ENCODE results near the gene NRF1. TPM values are rescaled to one million over a fixed set of nuclear protein-coding genes. Genes with fewer than 3 reads are reported as not detected.

The NRF1 gene
- total and polyA plus RNA-seq, 2 of the 8 experiments (the other 6 are each of a cell fraction or from before 2014, with no cell fraction given): 18.2 to 21.4 TPM

GRCh38 chr7:129667116-129667515 is 55.6 kb downstream of the NRF1 start:
- no peak overlapping the region for H3K18ac ChIP-seq (ENCODE audit: extremely low read depth, low read length)
- H3K4me3 ChIP-seq (ENCODE audit: extremely low read depth in 1 of 4, insufficient read depth in 2 of 4, low read depth in 3 of 4, low read length in 4 of 4): no peak overlapping the region
- FAIRE-seq (no peak), DNase-seq (ENCODE audit: low read depth in 1 of 2, low spot score in 2 of 2) (no peak)
- peaks cover 0 to 11% (median 4%) of the 10 kb centered on the region in 4 experiments; a peak in 4 of 8 replicates for H3K36me3 ChIP-seq (ENCODE audit: control insufficient read depth in 2 of 4, insufficient read depth in 4 of 4, low read length in 3 of 4)
- ChIA-PET CTCF (ENCODE audit: partially characterized antibody) (interaction anchor here (1.1 to 3.2 kb wide), 2 partner anchors 163 to 343 kb away, joined by 3 to 11 read pairs; no protein-coding TSS in a partner anchor), POLR2A (ENCODE audit: partially characterized antibody) (no interaction called here)
- H3K9ac ChIP-seq (replicated peaks in 1 of 4; ENCODE audit: extremely low read depth in 1 of 4, low read depth in 3 of 4, low read length in 3 of 4): no peak overlapping the region
- peaks cover 3 to 8% of the 10 kb centered on the region in 2 experiments; a peak in 3 of 4 replicates for H3K9me3 ChIP-seq (ENCODE audit: insufficient read depth in 2 of 2, low read depth in 1 of 2, low read length in 1 of 2)
- no peak overlapping the region for H4K5ac ChIP-seq (ENCODE audit: insufficient read length, low read depth, low read length)
- no peak overlapping the region for H3K23ac ChIP-seq (ENCODE audit: insufficient read length)
- no peak overlapping the region for H3K14ac ChIP-seq (ENCODE audit: insufficient read length)
- H3K23me2 ChIP-seq (ENCODE audit: low read depth, low read length): no peaks in the 10 kb centered on the region
- H3K79me1 ChIP-seq (ENCODE audit: low read depth, low read length): 0 out of 2 replicates have a peak, but pooled peaks cover 2% of the 10 kb centered on the region
- H2BK15ac ChIP-seq (ENCODE audit: low read length): no peak overlapping the region
- H3K27me3 ChIP-seq (replicated peaks in 1 of 4; ENCODE audit: control insufficient read depth in 3 of 4, extremely low read depth in 1 of 4, insufficient read depth in 3 of 4, low read length in 3 of 4): no peaks in the 10 kb centered on the region
- TF ChIP-seq TAF7 (optimal IDR thresholded peaks at IDR 0.05; ENCODE audit: borderline replicate concordance, low read depth, low read length) (no peak), RBBP5 (IDR thresholded peaks at IDR 0.05; ENCODE audit: borderline replicate concordance, low read depth, low read length) (no peak), KDM4A (IDR thresholded peaks at IDR 0.05; ENCODE audit: low read depth, low read length, severe bottlenecking) (no peak), BCL11A (IDR thresholded peaks at IDR 0.05; ENCODE audit: low read depth in 2 of 2, low read length in 2 of 2) (no peak), SIRT6 (IDR thresholded peaks at IDR 0.05; ENCODE audit: low read length) (no peak), NANOG (IDR thresholded peaks at IDR 0.05; ENCODE audit: insufficient read depth, low read depth, low read length, poor library complexity, severe bottlenecking) (no peak)
- H2BK5ac ChIP-seq (ENCODE audit: low read depth, low read length): no peak overlapping the region
- peaks cover 0 to 12% (median 3%) of the 10 kb centered on the region in 4 experiments; a peak in 4 of 7 replicates for H3K4me1 ChIP-seq (replicated peaks in 1 of 4; ENCODE audit: control insufficient read depth in 3 of 4, insufficient read depth in 4 of 4, low read length in 3 of 4)
- H2AFZ ChIP-seq (ENCODE audit: low read length): no peak overlapping the region
- peaks cover 0 to 5% of the 10 kb centered on the region in 2 experiments for H4K20me1 ChIP-seq (replicated peaks in 1 of 2; ENCODE audit: control insufficient read depth in 1 of 2, insufficient read depth in 2 of 2, low read length in 2 of 2)
- WGBS, 2 experiments (ENCODE audit: extremely low coverage in 1 of 2, insufficient coverage in 1 of 2, insufficient read length in 1 of 2, insufficient replicate concordance in 2 of 2, low coverage in 1 of 2, low lambda C conversion rate in 2 of 2, missing lambda C conversion rate in 1 of 2): 92% methylated on average over 4 of the region's 4 CpGs; no CpG with 5 or more reads in 1 of the 2 experiments
- no peak overlapping the region for H4K8ac ChIP-seq (ENCODE audit: extremely low read depth, insufficient read depth, low read length)
- no peak overlapping the region for H4K91ac ChIP-seq (replicated peaks; ENCODE audit: insufficient read length, low read length)
- H2BK12ac ChIP-seq (ENCODE audit: low read depth, low read length): no peak overlapping the region
- H3K4me2 ChIP-seq (ENCODE audit: insufficient read depth in 1 of 2, low read depth in 2 of 2, low read length in 2 of 2): no peak overlapping the region
- H3K79me2 ChIP-seq (ENCODE audit: control insufficient read depth in 1 of 2, insufficient read depth in 2 of 2, low read length in 2 of 2): peaks cover 0 to 20% of the 10 kb centered on the region in 2 experiments; a peak in 2 of 4 replicates
- no peak overlapping the region for H2BK120ac ChIP-seq (replicated peaks; ENCODE audit: low read depth, low read length)
- H3K56ac ChIP-seq (replicated peaks; ENCODE audit: insufficient read length, low read depth, low read length): no peak overlapping the region
- H2AK5ac ChIP-seq (ENCODE audit: low read depth, low read length): no peak overlapping the region
- no peak overlapping the region for H2BK20ac ChIP-seq (ENCODE audit: low read length)
- no peak overlapping the region for H3K27ac ChIP-seq (ENCODE audit: low read depth, low read length)
- H3K4ac ChIP-seq (replicated peaks; ENCODE audit: insufficient read length, low read depth, low read length): no peak overlapping the region
